Astrocyte (in vitro differentiated cells and primary cell): ENCODE data around the gene AFF2.

ENCODE experiments used
- CTCF ChIP-seq: IDR thresholded peaks from 2 replicates; pipeline ENCODE4 v1.5.1; 2011; ENCODE audit warnings: low read depth, mild to moderate bottlenecking, inconsistent platforms, low read length, moderate library complexity; ENCODE audit not compliant: insufficient read depth
- EZH2 ChIP-seq: IDR thresholded peaks from 2 replicates; pipeline ENCODE4 v1.6.1; 2012; ENCODE audit warnings: mild to moderate bottlenecking, low read length, inconsistent platforms; ENCODE audit not compliant: insufficient read depth

- no peak for TF ChIP-seq CTCF
- no peak for TF ChIP-seq EZH2
Observed at GRCh38 chrX:148698221-148698620, 197.8 kb downstream of the AFF2 start.
